Measurements from ENCODE around the gene DPP6. TPM values are rescaled to one million over a fixed set of nuclear protein-coding genes. Genes with fewer than 3 reads are reported as not detected.

Gene DPP6
- total and polyA plus RNA-seq, 2 of the 8 experiments (the other 6 are each of a cell fraction or from before 2014, with no cell fraction given) = 4.7 to 6.8 TPM

- Histone ChIP-seq H3K4ac (replicated peaks; ENCODE audit: insufficient read length, low read depth, low read length) (peak overlapping the region; percentile 65), H2BK20ac (ENCODE audit: low read length) (peak overlapping the region; percentile 18; the same call in 1 of the 2 replicates), H2BK15ac (ENCODE audit: low read length) (no peak overlapping the region; the same call in 1 of the 2 replicates), H3K79me2 (ENCODE audit: control insufficient read depth in 1 of 2, insufficient read depth in 2 of 2, low read length in 2 of 2) (no peaks in the 10 kb centered on the region), H2BK120ac (replicated peaks; ENCODE audit: low read depth, low read length) (no peak overlapping the region), H3K23me2 (ENCODE audit: low read depth, low read length) (peaks cover 3% of the 10 kb centered on the region; the same call in 1 of the 2 replicates), H2BK12ac (ENCODE audit: low read depth, low read length) (peak overlapping the region; percentile 60; the same call in 1 of the 2 replicates), H3K23ac (ENCODE audit: insufficient read length) (no peak overlapping the region), H3K14ac (ENCODE audit: insufficient read length) (no peak overlapping the region), H3K27me3 (replicated peaks in 1 of 4; ENCODE audit: control insufficient read depth in 3 of 4, extremely low read depth in 1 of 4, insufficient read depth in 3 of 4, low read length in 3 of 4) (no peaks in the 10 kb centered on the region; a peak in 1 of 7 replicates), H3K4me1 (replicated peaks in 1 of 4; ENCODE audit: control insufficient read depth in 3 of 4, insufficient read depth in 4 of 4, low read length in 3 of 4) (peaks cover 0 to 2% (median 0%) of the 10 kb centered on the region in 4 experiments; a peak in 3 of 7 replicates), H3K56ac (replicated peaks; ENCODE audit: insufficient read length, low read depth, low read length) (no peak overlapping the region), H4K20me1 (replicated peaks in 1 of 2; ENCODE audit: control insufficient read depth in 1 of 2, insufficient read depth in 2 of 2, low read length in 2 of 2) (no peaks in the 10 kb centered on the region), H4K5ac (ENCODE audit: insufficient read length, low read depth, low read length) (no peak overlapping the region), H2BK5ac (ENCODE audit: low read depth, low read length) (peak overlapping the region; percentile 63; the same call in 1 of the 2 replicates), H4K8ac (ENCODE audit: extremely low read depth, insufficient read depth, low read length) (peak overlapping the region; percentile 84), H3K9me3 (ENCODE audit: insufficient read depth in 2 of 2, low read depth in 1 of 2, low read length in 1 of 2) (no peaks in the 10 kb centered on the region), H3K4me2 (ENCODE audit: insufficient read depth in 1 of 2, low read depth in 2 of 2, low read length in 2 of 2) (peak overlapping the region; percentile 31 to 76), H2AFZ (ENCODE audit: low read length) (peak overlapping the region; percentile 87; the same call in 1 of the 2 replicates), H3K27ac (ENCODE audit: low read depth, low read length) (no peak overlapping the region), H2AK5ac (ENCODE audit: low read depth, low read length) (no peak overlapping the region), H4K91ac (replicated peaks; ENCODE audit: insufficient read length, low read length) (peak overlapping the region; percentile 82), H3K9ac (replicated peaks in 1 of 4; ENCODE audit: extremely low read depth in 1 of 4, low read depth in 3 of 4, low read length in 3 of 4) (peak overlapping the region in 1 of 4 experiments; percentile 25; a peak in 2 of 7 replicates), H3K18ac (ENCODE audit: extremely low read depth, low read length) (peak overlapping the region; percentile 93), H3K36me3 (ENCODE audit: control insufficient read depth in 2 of 4, insufficient read depth in 4 of 4, low read length in 3 of 4) (no peaks in the 10 kb centered on the region), H3K79me1 (ENCODE audit: low read depth, low read length) (no peaks in the 10 kb centered on the region), H3K4me3 (ENCODE audit: extremely low read depth in 1 of 4, insufficient read depth in 2 of 4, low read depth in 3 of 4, low read length in 4 of 4) (peak overlapping the region; percentile 11 to 57 (median 32); a peak in 7 of 8 replicates)
- DNase-seq (ENCODE audit: low read depth in 1 of 2, low spot score in 2 of 2) (peak in 1 of 2 experiments; percentile 90), FAIRE-seq (no peak)
- POLR2A ChIA-PET (ENCODE audit: partially characterized antibody) = no interaction called here
- CTCF ChIA-PET (ENCODE audit: partially characterized antibody) = interaction anchor here (0.5 to 3.8 kb wide), 18 partner anchors 10 to 723 kb away, joined by 3 to 31 read pairs (median 4); no protein-coding TSS in a partner anchor
- WGBS, 2 experiments (ENCODE audit: extremely low coverage in 1 of 2, insufficient coverage in 1 of 2, insufficient read length in 1 of 2, insufficient replicate concordance in 2 of 2, low coverage in 1 of 2, low lambda C conversion rate in 2 of 2, missing lambda C conversion rate in 1 of 2) = 17% methylated on average over 40 of the region's 50 CpGs; no CpG with 5 or more reads in 1 of the 2 experiments
- TF ChIP-seq TAF7 (optimal IDR thresholded peaks at IDR 0.05; ENCODE audit: borderline replicate concordance, low read depth, low read length) = no peak
- no peak for TF ChIP-seq BCL11A (IDR thresholded peaks at IDR 0.05; ENCODE audit: low read depth in 2 of 2, low read length in 2 of 2)
- TF ChIP-seq GABPA (IDR thresholded peaks at IDR 0.05; ENCODE audit: borderline replicate concordance, insufficient read depth, low read length) = peak; percentile 79
- no peak for TF ChIP-seq SIRT6 (IDR thresholded peaks at IDR 0.05; ENCODE audit: low read length)
- TF ChIP-seq RAD21 (IDR thresholded peaks at IDR 0.05 in 1 of 2, conservative IDR thresholded peaks at IDR 0.05 in 1 of 2; ENCODE audit: low read depth in 2 of 2, low read length in 2 of 2) = peak; percentile 62 to 73
- TF ChIP-seq ATF2 (IDR thresholded peaks at IDR 0.05; ENCODE audit: low read length) = no peak
- no peak for TF ChIP-seq TAF1 (IDR thresholded peaks at IDR 0.05; ENCODE audit: low read depth, low read length)
- no peak for TF ChIP-seq POU5F1 (IDR thresholded peaks at IDR 0.05; ENCODE audit: low read depth, low read length)
- TF ChIP-seq JUND (IDR thresholded peaks at IDR 0.05; ENCODE audit: low read length) = no peak
- no peak for TF ChIP-seq HDAC6 (IDR thresholded peaks at IDR 0.05; ENCODE audit: low read depth, low read length)
These were observed 742.1 kb downstream of the DPP6 start for GRCh38 chr7:154794147-154794780.
